Caco-2 (cell line): ENCODE data around the gene GPR37L1. TPM values are rescaled to one million over a fixed set of nuclear protein-coding genes. Genes with fewer than 3 reads are reported as not detected.

Experiments used
- BruUV-seq: library from RNA; stranded (reverse); fragments of 400-500 nt; replicated peaks from 2 replicates; lab custom pipeline; 2021; lab: Mats Ljungman, UMichigan
- CTCF ChIA-PET: fragments of 300-600 bp; sonication (Branson Sonifier 250); formaldehyde crosslinking; loops from one replicate; lab custom pipeline; 2022; ENCODE audit warnings: antibody characterized with exemption; lab: Charles Lee
- POLR2A ChIA-PET: fragments of 300-600 bp; sonication (Branson Sonifier 250); formaldehyde crosslinking; loops from one replicate; lab custom pipeline; 2022; ENCODE audit warnings: antibody characterized with exemption; lab: Charles Lee
- DNase-seq, 2 experiments: peaks; one replicate each; pipeline versions ENCODE4 v3.0.0 to v3.0.0-alpha.2; 2020 to 2022
- H3K27me3 ChIP-seq: replicated peaks from 2 replicates; pipeline ENCODE4 v1.6.0; 2011; ENCODE audit warnings: low read length; ENCODE audit not compliant: control insufficient read depth, insufficient read depth
- H3K36me3 ChIP-seq: 2 replicates; pipeline ENCODE4 v1.5.1; 2011; ENCODE audit warnings: low read length; ENCODE audit not compliant: control insufficient read depth, insufficient read depth
- H3K4me1 ChIP-seq: fragments of 250-450 bp; sonication (Bioruptor Pico); 2 replicates; pipeline ENCODE4 v1.5.1; 2020; ENCODE audit warnings: mild to moderate bottlenecking
- H3K4me3 ChIP-seq: 2 replicates; pipeline ENCODE4 v1.5.1; 2011; ENCODE audit warnings: low read depth, mild to moderate bottlenecking, control low read depth, low read length
- H3K9me3 ChIP-seq: fragments of 250-450 bp; sonication (Bioruptor Pico); 2 replicates; pipeline ENCODE4 v1.5.1; 2020; ENCODE audit warnings: mild to moderate bottlenecking, moderate library complexity
- H3K27ac Mint-ChIP-seq: one replicate; pipeline ENCODE4 v1.8.0; 2022; ENCODE audit warnings: mixed read lengths; ENCODE audit not compliant: unreplicated experiment
- H3K27me3 Mint-ChIP-seq: one replicate; pipeline ENCODE4 v1.8.0; 2022; ENCODE audit warnings: mixed read lengths; ENCODE audit not compliant: insufficient read depth, unreplicated experiment
- H3K36me3 Mint-ChIP-seq: one replicate; pipeline ENCODE4 v1.8.0; 2022; ENCODE audit warnings: mild to moderate bottlenecking, mixed read lengths; ENCODE audit not compliant: insufficient read depth, unreplicated experiment
- H3K4me1 Mint-ChIP-seq: one replicate; pipeline ENCODE4 v1.8.0; 2022; ENCODE audit warnings: low read depth, mixed read lengths; ENCODE audit not compliant: unreplicated experiment
- H3K4me3 Mint-ChIP-seq: one replicate; pipeline ENCODE4 v1.8.0; 2022; ENCODE audit warnings: mild to moderate bottlenecking, moderate library complexity, mixed read lengths; ENCODE audit not compliant: unreplicated experiment
- H3K9me3 Mint-ChIP-seq: one replicate; pipeline ENCODE4 v1.8.0; 2022; ENCODE audit warnings: mixed read lengths; ENCODE audit not compliant: unreplicated experiment
- intact Hi-C: fragments of 100-400 bp; cut with micrococcal nuclease; formaldehyde crosslinking; loops from one replicate; pipeline ENCODE4 v1.10.0; 2022; ENCODE audit not compliant: unreplicated experiment
- total RNA-seq: library from RNA; stranded (reverse); gene quantifications from 2 replicates; pipeline ENCODE4 v1.2.3, GENCODE V29; 2022
- TF ChIP-seq, protein P1 (sequence below), 2 experiments: fragments of 200-600 bp in 1 of 2; IDR thresholded peaks; 1 replicate in 1 of 2; 2 replicates in 1 of 2; pipeline versions ENCODE4 v1.5.1 to v1.8.0; 2011 to 2022; ENCODE audit warnings: antibody characterized with exemption in 1 of 2, control low read depth in 1 of 2, inconsistent platforms in 1 of 2, low read depth in 1 of 2, low read length in 1 of 2, mild to moderate bottlenecking in 1 of 2, moderate library complexity in 1 of 2; ENCODE audit not compliant: insufficient read depth in 1 of 2, severe bottlenecking in 1 of 2, unreplicated experiment in 1 of 2

GPR37L1 gene
- total RNA-seq, 1 experiment from 2014 or later = 0.07 TPM

DNA sequence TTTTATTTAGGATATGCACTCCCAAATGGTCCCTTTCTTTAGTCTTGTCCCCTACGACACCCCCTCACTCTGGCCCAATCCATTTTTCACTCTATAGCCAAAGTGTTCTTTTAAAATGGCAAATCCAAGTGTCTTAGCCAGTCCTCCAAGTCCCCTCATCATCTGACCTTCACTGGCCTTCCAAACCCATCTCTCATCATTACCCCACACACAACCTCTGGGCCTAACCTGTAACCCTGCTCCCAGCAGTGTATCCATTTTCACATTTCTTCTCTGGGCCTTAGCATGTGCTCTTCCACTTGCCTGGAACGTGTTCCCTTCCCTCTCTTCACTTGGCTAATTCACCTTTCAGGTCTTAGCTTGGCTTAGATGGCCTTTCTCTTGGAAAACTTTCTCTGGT is 28.3 kb downstream of the GPR37L1 start:
- no peaks in the 10 kb centered on the region for H3K36me3 Mint-ChIP-seq
- Histone ChIP-seq H3K27me3 (no peaks in the 10 kb centered on the region), H3K9me3 (no peaks in the 10 kb centered on the region), H3K36me3 (no peaks in the 10 kb centered on the region), H3K4me3 (no peak overlapping the region), H3K4me1 (no peaks in the 10 kb centered on the region)
- no peaks in the 10 kb centered on the region for H3K9me3 Mint-ChIP-seq
- no peaks in the 10 kb centered on the region for H3K27me3 Mint-ChIP-seq
- no peak overlapping the region for H3K4me3 Mint-ChIP-seq
- intact Hi-C loops = no loop called here
- CTCF ChIA-PET = no interaction called here
- DNase-seq = no peak
- no TSS peak for BruUV-seq
- TF ChIP-seq, protein P1, sequence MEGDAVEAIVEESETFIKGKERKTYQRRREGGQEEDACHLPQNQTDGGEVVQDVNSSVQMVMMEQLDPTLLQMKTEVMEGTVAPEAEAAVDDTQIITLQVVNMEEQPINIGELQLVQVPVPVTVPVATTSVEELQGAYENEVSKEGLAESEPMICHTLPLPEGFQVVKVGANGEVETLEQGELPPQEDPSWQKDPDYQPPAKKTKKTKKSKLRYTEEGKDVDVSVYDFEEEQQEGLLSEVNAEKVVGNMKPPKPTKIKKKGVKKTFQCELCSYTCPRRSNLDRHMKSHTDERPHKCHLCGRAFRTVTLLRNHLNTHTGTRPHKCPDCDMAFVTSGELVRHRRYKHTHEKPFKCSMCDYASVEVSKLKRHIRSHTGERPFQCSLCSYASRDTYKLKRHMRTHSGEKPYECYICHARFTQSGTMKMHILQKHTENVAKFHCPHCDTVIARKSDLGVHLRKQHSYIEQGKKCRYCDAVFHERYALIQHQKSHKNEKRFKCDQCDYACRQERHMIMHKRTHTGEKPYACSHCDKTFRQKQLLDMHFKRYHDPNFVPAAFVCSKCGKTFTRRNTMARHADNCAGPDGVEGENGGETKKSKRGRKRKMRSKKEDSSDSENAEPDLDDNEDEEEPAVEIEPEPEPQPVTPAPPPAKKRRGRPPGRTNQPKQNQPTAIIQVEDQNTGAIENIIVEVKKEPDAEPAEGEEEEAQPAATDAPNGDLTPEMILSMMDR (IDR thresholded peaks at IDR 0.05; ENCODE audit: insufficient read depth in 1 of 2, low read depth in 1 of 2, low read length in 1 of 2, severe bottlenecking in 1 of 2, unreplicated experiment in 1 of 2) = no peak
- no peak overlapping the region for H3K27ac Mint-ChIP-seq
- POLR2A ChIA-PET = no interaction called here
- no peaks in the 10 kb centered on the region for H3K4me1 Mint-ChIP-seq

DNA sequence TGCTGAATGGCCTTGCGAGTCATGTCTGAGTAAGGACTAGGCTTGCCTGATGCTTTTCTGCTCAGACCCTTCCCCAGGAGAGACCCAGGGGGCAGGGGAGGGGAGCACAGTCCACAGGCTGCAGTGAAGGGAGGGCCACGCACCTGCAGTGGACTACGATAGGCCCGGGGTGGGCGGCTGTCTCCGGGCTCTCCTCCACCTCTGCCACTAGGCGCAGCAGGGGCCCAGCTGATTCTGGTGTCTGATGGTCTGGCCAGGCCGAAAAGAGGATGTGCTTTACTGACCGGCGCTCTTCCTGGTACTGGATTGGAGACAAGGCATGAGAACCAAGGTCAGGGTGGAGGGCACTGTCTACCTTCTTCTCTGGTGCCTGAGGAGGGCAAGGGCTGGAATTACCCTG is 29.7 kb downstream of the GPR37L1 start:
- Histone ChIP-seq H3K9me3 (no peaks in the 10 kb centered on the region), H3K36me3 (no peaks in the 10 kb centered on the region), H3K4me1 (no peaks in the 10 kb centered on the region), H3K27me3 (no peaks in the 10 kb centered on the region), H3K4me3 (no peak overlapping the region)
- no peak overlapping the region for H3K4me3 Mint-ChIP-seq
- H3K36me3 Mint-ChIP-seq = no peaks in the 10 kb centered on the region
- no peaks in the 10 kb centered on the region for H3K27me3 Mint-ChIP-seq
- ChIA-PET CTCF (no interaction called here), POLR2A (no interaction called here)
- H3K9me3 Mint-ChIP-seq = no peaks in the 10 kb centered on the region
- no TSS peak for BruUV-seq
- TF ChIP-seq, protein P1 (IDR thresholded peaks at IDR 0.05; ENCODE audit: insufficient read depth in 1 of 2, low read depth in 1 of 2, low read length in 1 of 2, severe bottlenecking in 1 of 2, unreplicated experiment in 1 of 2) = no peak
- no peak for DNase-seq
- H3K27ac Mint-ChIP-seq = no peak overlapping the region
- intact Hi-C loops = no loop called here
- no peaks in the 10 kb centered on the region for H3K4me1 Mint-ChIP-seq

DNA sequence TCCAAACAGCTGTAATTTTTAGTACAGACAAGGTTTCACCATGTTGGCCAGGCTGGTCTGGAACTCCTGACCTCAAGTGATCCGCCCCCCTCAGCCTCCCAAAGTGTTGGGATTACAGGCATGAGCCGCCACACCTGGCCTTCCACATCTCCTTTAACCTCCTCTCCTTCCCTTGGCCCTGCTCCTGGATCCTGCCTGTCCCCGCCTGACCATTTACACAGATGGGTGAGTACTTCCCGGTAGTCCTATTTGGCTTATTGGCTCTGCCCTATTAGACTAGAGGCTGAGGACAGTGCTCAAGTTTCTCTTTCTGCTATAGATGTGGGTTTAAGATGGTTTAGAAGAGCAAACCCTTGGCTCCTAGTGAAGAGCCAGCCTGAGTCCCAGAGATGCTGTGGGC is 30.6 kb downstream of the GPR37L1 start:
- ChIA-PET POLR2A (no interaction called here), CTCF (no interaction called here)
- Mint-ChIP-seq H3K4me1 (no peaks in the 10 kb centered on the region), H3K27me3 (no peaks in the 10 kb centered on the region), H3K9me3 (no peaks in the 10 kb centered on the region), H3K4me3 (no peak overlapping the region), H3K36me3 (no peaks in the 10 kb centered on the region), H3K27ac (no peak overlapping the region)
- no peaks in the 10 kb centered on the region for H3K4me1 ChIP-seq
- intact Hi-C loops = no loop called here
- BruUV-seq = no TSS peak
- H3K27me3 ChIP-seq = no peaks in the 10 kb centered on the region
- H3K4me3 ChIP-seq = no peak overlapping the region
- H3K36me3 ChIP-seq = no peaks in the 10 kb centered on the region
- no peak for DNase-seq
- no peaks in the 10 kb centered on the region for H3K9me3 ChIP-seq
- TF ChIP-seq, protein P1 (IDR thresholded peaks at IDR 0.05; ENCODE audit: insufficient read depth in 1 of 2, low read depth in 1 of 2, low read length in 1 of 2, severe bottlenecking in 1 of 2, unreplicated experiment in 1 of 2) = no peak
